ENCODE data around the gene SUSD1. TPM values are rescaled to one million over a fixed set of nuclear protein-coding genes. Genes with fewer than 3 reads are reported as not detected.

The SUSD1 gene
- total and polyA plus RNA-seq, 9 of the 15 experiments (the other 6 are each of a cell fraction or from before 2014, with no cell fraction given) = 10.9 to 44.4 (median 36.1) TPM

GRCh38 chr9:112170235-112170634 lies 4.9 kb downstream of the SUSD1 start:
- no TSS peak for BruUV-seq (replicated peaks)
- Histone ChIP-seq H3K4me1 (replicated peaks in 1 of 2; ENCODE audit: control insufficient read depth in 2 of 2, insufficient read depth in 2 of 2, low read length in 2 of 2) (peaks cover 32 to 60% of the 10 kb centered on the region in 2 experiments), H3K9me1 (ENCODE audit: control insufficient read depth, insufficient read depth, low read length) (no peaks in the 10 kb centered on the region), H3K9ac (ENCODE audit: insufficient read depth in 1 of 2, low read depth in 2 of 2, low read length in 2 of 2) (peak overlapping the region; percentile 23 to 81; a peak in 1 of 4 replicates), H3K4me2 (ENCODE audit: insufficient read depth, low read length) (peak overlapping the region; percentile 63), H3K27ac (ENCODE audit: extremely low read depth, low read depth, low read length) (peak overlapping the region; percentile 53; the same call in 2 of the 3 replicates), H3K4me3 (no peak overlapping the region), H3K9me3 (replicated peaks; ENCODE audit: control insufficient read depth, insufficient read depth, low read depth, low read length) (no peaks in the 10 kb centered on the region), H3K27me3 (ENCODE audit: control insufficient read depth in 2 of 2, insufficient read depth in 2 of 2, low read length in 2 of 2) (no peaks in the 10 kb centered on the region), H4K20me1 (replicated peaks; ENCODE audit: control insufficient read depth, insufficient read depth, low read length) (peaks cover 13% of the 10 kb centered on the region; the same call in 1 of the 2 replicates), H3K79me2 (ENCODE audit: control insufficient read depth, insufficient read depth, low read length) (peaks cover 95% of the 10 kb centered on the region), H2AFZ (ENCODE audit: low read depth, low read length) (no peak overlapping the region), H3K36me3 (ENCODE audit: control insufficient read depth, insufficient read depth, low read length) (peaks cover 72% of the 10 kb centered on the region)
- ChIA-PET POLR2A (interaction anchor here (0.6 to 2.5 kb wide), 7 partner anchors 10 to 641 kb away, joined by 3 to 14 read pairs (median 3); no protein-coding TSS in a partner anchor), CTCF (ENCODE audit: low intra/inter-chr PET ratio) (no interaction called here)
- DNase-seq (ENCODE audit: extremely low read depth in 1 of 4, low spot score in 3 of 4) (peak in 1 of 4 experiments; percentile 24), ATAC-seq (no peak), FAIRE-seq (no peak)
- intact Hi-C loops (cut with micrococcal nuclease) = loop anchor here (2.0 to 5.0 kb wide), 4 partner anchors 52 to 163 kb away; partner anchors contain the start of gene PTBP3
- WGBS (ENCODE audit: insufficient coverage, low coverage, missing lambda C conversion rate) = 52% methylated on average over 4 of the region's 4 CpGs
- TF ChIP-seq ZNF76 (CRISPR knock-in tag; IDR thresholded peaks at IDR 0.05; ENCODE audit: borderline replicate concordance) (no peak), HDGF (IDR thresholded peaks at IDR 0.05) (0 out of 2 replicates have a peak, but pooled peaks have one; percentile 30), HDAC6 (IDR thresholded peaks at IDR 0.05; ENCODE audit: low read depth, low read length) (no peak), KDM1A (IDR thresholded peaks at IDR 0.05) (peak in 1 of 2 experiments; percentile 22; a peak in 1 of 4 replicates), RHOXF2B (CRISPR knock-in tag; conservative IDR thresholded peaks at IDR 0.05) (no peak), NR2C2 (CRISPR knock-in tag; IDR thresholded peaks at IDR 0.05) (no peak), NR2C2 (tag; IDR thresholded peaks at IDR 0.05) (0 out of 2 replicates have a peak, but pooled peaks have one; percentile 18), ZKSCAN8 (CRISPR knock-in tag; IDR thresholded peaks at IDR 0.05) (peak; percentile 37; the same call in 1 of the 2 replicates), EZH2 (IDR thresholded peaks at IDR 0.05; ENCODE audit: borderline replicate concordance, low read depth, low read length) (no peak), PHB (CRISPR knock-in tag; IDR thresholded peaks at IDR 0.05) (no peak)
- in situ Hi-C loops (cut with MboI) = no loop called here

Data from K562 (cell line).